Stimulated activated CD4-positive, alpha-beta T cell treated with anti-CD3 and anti-CD28 coated beads, TNF-alpha, amount 100 ng/mL, for 48 hours (primary cell): ENCODE results near the gene C9orf72.

Experiments used
- DNase-seq, 3 donors: peaks; one replicate each; pipeline ENCODE4 v3.0.0-alpha.2; 2020; ENCODE audit warnings: low read depth in 3 of 3

Gene C9orf72

DNA sequence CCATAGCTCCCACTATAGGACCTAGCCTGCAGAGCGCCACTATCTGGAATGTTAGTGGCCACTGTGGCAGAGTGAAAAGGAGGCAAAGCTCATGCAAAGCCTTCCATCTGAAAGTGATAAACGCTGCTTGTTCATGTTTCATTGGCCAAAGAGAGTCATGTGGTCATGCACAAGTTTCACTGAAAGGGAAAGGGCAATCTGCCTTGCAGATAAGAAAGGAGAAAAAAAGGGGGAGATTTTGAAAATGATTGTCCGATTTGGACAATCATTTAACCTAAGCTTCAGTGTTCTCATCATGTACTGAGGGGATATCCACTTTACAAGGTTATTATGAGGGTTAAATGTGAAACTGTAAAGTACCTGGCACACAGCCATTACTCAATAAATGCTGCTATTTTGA, 34.6 kb downstream of the C9orf72 start:
- DNase-seq = no peak

GRCh38 chr9:27537756-27538155, 35.5 kb downstream of the C9orf72 start:
- DNase-seq = no peak

DNA sequence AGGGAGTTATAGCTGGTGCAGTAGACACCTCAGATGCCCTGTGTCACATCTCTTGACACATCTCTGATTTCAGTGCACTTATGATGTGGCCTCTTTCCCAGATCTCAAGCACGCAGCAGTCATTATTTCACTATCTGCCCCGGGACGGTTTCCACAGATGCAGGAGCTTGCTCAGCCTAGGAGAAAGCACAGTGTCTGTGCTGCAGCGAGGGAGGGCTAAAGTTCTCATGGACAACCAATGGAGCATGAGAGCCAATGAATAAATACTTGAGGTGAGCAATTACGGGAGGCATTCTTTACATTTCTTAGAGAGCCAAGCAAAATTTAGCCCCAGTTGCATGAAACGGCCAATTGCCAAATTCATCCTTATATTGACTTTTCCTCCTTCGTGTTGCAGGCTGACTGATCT, 36.2 kb downstream of the C9orf72 start:
- no peak for DNase-seq

DNA sequence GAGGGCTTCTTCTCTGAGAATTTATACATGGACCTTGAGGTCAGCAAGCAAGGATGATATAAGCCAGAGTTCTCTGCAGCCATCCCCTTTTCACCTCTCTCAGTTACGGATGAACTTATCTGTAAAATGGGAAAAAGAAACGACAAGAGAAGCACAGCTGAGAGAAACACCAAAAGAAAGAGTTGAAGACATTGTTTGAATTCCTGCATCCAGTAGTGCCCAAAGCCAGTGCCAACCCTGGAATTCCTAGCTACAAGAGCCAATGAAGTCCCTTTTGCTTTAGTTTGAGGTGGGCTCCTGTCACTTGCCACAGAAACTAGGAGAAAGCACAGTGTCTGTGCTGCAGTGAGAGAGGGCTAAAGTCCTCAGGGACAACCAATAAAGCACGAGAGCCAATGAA, 37.1 kb downstream of the C9orf72 start:
- no peak for DNase-seq

GRCh38 chr9:27535701-27536118, 37.6 kb downstream of the C9orf72 start:
- no peak for DNase-seq

DNA sequence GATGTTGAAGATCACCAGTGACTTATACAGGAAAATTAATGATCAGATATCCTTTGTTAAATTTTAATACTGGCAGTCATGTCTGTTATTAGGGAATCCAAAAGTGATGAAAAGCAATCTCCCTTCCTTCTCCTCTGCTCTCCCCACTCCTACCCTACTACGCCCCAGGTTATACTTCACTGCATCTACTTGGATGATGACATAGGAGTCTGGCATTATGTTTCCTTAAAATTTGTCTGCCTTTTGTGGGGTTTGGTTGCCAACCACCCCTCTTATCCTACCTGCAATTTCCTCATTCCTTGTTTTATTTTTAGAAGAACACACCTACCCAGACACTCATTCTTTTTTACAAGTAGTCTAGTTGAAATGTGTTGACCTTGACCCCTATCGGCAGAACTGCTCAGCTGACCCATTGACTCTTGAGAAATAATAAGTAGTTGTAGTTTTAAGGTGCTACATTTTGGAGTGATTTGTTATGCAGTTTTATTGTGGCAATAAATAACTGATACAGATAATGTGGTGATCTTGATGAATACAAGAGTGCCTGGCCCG, 38.5 kb downstream of the C9orf72 start:
- DNase-seq = no peak

GRCh38 chr9:27534131-27534530, 39.1 kb downstream of the C9orf72 start:
- DNase-seq = no peak

GRCh38 chr9:27533311-27533710, 40.0 kb downstream of the C9orf72 start:
- no peak for DNase-seq

- DNase-seq = no peak
These were observed 41.2 kb downstream of the C9orf72 start for GRCh38 chr9:27532046-27532445.

DNA sequence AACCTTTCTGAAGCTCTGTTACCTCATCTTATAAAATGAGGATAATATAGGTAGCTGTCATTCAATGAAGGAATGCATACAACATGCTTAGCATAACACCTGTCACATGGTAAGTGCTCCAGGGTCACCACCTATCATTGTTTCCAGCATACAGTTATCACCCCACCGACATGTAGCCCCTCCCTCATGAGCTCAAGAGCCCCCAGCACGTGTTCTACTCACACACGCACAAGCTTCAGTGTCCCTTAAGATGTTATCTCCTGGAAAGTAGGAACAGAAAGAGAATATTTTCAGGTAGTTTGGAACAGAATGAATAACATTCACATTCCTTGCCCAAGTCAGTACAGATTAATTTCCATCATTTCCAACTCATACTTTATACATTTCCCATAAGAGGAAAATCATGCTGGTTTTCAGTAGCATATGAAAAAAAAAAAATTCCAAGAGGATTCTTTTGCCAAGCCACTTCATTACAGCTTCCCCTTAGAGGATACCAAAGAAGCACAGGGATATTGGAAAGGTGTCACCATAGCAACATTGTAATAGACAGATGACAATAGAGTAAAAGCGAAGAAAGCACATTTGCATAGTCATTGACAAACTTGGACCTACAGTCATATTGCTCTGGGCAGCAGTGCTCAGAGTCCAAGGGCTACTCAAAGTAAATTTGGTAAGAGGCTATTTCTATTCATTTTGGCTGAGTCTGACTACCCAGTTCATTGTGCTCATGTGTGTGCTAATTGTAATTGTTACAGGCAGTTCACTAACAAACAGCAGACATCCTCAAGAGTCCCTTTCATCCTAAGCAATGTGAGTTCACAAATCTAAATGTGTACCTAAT, 42.1 kb downstream of the C9orf72 start:
- no peak for DNase-seq

GRCh38 chr9:27529316-27530278, 43.7 kb downstream of the C9orf72 start, which contains the start of gene MOB3B:
MOB3B (minus strand) TSS chr9:27529814; CDS start chr9:27455550, 74,264 bp downstream.
- DNase-seq = peak; percentile 63 to 75 (median 65)

DNA sequence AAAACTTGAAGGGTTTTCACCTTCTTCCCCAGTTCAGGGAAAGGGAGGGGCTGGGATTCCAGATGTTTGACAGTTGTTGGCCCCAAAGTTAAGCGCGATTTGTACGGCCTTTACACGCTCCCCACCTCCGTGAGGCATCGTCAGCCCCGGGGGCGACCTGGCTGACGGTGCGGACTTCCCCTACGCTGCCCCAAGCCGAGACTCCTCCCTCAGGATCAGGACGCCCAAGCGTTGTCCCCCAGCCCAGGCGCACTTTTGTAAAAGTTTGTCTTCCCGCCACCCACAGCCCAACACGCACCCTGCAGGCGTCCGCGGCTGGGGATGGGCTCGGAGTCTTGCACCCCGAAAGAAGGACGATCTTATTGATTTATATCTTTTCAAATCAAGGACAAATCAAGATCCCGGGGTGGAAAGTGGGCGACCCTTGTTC, 44.4 kb downstream of the C9orf72 start:
- DNase-seq = peak in 1 of 3 donors; percentile 15

GRCh38 chr9:27528076-27528885, 45.0 kb downstream of the C9orf72 start:
- peak in 1 of 3 donors; percentile 40 for DNase-seq

DNA sequence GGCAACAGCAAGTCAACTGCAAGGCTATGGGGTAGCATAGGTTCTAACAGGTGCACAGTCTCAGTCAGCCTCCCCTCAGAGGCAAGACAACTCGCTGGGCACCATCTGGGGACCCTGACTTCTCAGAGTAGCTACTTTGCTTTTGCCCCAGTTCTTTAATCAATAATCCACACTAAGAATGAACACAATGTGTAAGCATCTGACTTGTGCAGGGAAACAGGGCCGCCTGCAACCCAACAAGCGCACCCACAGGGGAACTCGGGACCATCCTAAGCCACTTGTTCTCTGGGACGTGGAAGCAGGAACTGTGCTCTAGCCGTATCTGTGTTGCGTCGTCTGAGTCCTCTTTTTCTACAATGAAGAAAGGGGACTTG, 45.6 kb downstream of the C9orf72 start:
- DNase-seq = no peak

- DNase-seq = no peak
These were observed 49.0 kb downstream of the C9orf72 start, which contains the start of gene IFNK for GRCh38 chr9:27524236-27524635. IFNK (plus strand) TSS chr9:27524290; CDS start chr9:27524337, 47 bp downstream.

GRCh38 chr9:27523141-27523540, 50.1 kb downstream of the C9orf72 start:
- DNase-seq = no peak

DNA sequence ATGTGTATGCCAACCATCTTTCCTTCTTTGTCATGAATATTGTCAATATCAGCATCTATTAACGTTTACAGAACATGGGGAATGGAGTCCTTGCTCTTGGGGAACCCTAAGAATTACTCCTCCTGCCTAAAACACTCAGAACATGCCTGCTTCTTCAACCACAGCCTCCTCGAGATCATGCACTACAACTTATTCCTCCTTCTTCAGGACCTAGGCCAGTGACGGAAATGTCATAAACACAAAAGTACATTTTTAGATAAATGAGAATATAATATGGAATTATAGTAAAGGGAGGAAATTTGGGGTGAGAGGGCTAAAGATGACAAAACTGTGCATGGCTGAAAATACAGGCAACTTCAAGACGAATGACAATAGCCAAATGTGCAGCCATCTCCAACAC, 52.3 kb downstream of the C9orf72 start:
- no peak for DNase-seq

GRCh38 chr9:27519466-27520465, 53.5 kb downstream of the C9orf72 start:
- no peak for DNase-seq

GRCh38 chr9:27518809-27519208, 54.5 kb downstream of the C9orf72 start:
- no peak for DNase-seq

DNA sequence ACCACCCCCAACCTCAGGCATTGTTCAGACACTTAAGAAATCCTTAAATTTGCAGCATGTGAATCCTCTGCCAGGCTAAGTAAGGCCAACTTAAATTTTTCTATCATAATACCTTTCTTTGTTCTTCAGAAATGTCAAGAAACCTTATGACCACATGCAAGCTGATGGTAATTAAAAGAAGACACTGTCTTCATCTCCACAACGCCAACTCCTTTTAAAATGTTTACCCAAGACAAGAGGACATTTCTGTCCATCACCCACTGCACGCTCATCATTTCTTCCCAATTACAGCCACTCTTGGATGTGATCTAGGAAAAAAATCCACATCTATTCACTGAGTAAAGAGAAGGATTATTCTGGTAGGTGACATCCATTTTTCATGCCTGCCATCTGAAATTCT, 55.3 kb downstream of the C9orf72 start:
- no peak for DNase-seq
